Measurements from ENCODE around the gene NR2F1-AS1. TPM values are rescaled to one million over a fixed set of nuclear protein-coding genes. Genes with fewer than 3 reads are reported as not detected.
"Not testable (repeated sequence)": the region's sequence is repeated elsewhere in the genome, so short reads cannot be mapped to it uniquely, and the experiment has no call there.

NR2F1-AS1 gene
- total RNA-seq, 1 experiment from 2014 or later = 27.0 TPM

DNA sequence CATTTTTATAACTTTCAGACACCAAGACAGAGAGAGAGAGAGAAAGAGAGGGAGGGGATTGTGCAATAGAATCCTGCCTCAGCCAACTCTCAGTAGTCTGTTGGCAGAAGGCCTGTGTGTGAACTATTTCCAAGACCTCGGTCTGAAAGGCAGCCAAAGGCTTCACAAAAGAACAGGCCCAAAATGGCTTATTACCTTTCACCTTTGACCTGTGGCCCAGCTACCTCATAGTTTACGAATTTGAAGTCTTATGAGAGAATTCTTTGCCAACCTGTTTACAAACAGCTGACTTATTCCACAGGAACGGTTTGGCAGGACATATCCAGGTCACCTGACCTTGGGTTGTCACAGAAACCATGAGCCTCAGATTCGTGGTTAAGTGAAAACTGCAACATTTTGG lies 48.6 kb downstream of the NR2F1-AS1 start:
- ChIA-PET POLR2A (no interaction called here), CTCF (no interaction called here)
- peaks cover 3% of the 10 kb centered on the region; the same call in 1 of the 2 replicates for H3K4me1 ChIP-seq (ENCODE audit: control insufficient read depth, insufficient read depth, low read length)
- intact Hi-C loops (cut with micrococcal nuclease; ENCODE audit: unreplicated experiment) = no loop called here
- no peaks in the 10 kb centered on the region; the same call in 1 of the 2 replicates for H3K9me3 ChIP-seq (ENCODE audit: control insufficient read depth, insufficient read depth, low read depth, low read length)
- TF ChIP-seq TCF7L2 (IDR thresholded peaks at IDR 0.05; ENCODE audit: low read depth, low read length) = no peak
- TF ChIP-seq POLR2AphosphoS5 (IDR thresholded peaks at IDR 0.05; ENCODE audit: low read depth, low read length) = no peak
- TF ChIP-seq, protein P1, sequence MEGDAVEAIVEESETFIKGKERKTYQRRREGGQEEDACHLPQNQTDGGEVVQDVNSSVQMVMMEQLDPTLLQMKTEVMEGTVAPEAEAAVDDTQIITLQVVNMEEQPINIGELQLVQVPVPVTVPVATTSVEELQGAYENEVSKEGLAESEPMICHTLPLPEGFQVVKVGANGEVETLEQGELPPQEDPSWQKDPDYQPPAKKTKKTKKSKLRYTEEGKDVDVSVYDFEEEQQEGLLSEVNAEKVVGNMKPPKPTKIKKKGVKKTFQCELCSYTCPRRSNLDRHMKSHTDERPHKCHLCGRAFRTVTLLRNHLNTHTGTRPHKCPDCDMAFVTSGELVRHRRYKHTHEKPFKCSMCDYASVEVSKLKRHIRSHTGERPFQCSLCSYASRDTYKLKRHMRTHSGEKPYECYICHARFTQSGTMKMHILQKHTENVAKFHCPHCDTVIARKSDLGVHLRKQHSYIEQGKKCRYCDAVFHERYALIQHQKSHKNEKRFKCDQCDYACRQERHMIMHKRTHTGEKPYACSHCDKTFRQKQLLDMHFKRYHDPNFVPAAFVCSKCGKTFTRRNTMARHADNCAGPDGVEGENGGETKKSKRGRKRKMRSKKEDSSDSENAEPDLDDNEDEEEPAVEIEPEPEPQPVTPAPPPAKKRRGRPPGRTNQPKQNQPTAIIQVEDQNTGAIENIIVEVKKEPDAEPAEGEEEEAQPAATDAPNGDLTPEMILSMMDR (IDR thresholded peaks at IDR 0.05) = no peak
- TF ChIP-seq, protein P2, sequence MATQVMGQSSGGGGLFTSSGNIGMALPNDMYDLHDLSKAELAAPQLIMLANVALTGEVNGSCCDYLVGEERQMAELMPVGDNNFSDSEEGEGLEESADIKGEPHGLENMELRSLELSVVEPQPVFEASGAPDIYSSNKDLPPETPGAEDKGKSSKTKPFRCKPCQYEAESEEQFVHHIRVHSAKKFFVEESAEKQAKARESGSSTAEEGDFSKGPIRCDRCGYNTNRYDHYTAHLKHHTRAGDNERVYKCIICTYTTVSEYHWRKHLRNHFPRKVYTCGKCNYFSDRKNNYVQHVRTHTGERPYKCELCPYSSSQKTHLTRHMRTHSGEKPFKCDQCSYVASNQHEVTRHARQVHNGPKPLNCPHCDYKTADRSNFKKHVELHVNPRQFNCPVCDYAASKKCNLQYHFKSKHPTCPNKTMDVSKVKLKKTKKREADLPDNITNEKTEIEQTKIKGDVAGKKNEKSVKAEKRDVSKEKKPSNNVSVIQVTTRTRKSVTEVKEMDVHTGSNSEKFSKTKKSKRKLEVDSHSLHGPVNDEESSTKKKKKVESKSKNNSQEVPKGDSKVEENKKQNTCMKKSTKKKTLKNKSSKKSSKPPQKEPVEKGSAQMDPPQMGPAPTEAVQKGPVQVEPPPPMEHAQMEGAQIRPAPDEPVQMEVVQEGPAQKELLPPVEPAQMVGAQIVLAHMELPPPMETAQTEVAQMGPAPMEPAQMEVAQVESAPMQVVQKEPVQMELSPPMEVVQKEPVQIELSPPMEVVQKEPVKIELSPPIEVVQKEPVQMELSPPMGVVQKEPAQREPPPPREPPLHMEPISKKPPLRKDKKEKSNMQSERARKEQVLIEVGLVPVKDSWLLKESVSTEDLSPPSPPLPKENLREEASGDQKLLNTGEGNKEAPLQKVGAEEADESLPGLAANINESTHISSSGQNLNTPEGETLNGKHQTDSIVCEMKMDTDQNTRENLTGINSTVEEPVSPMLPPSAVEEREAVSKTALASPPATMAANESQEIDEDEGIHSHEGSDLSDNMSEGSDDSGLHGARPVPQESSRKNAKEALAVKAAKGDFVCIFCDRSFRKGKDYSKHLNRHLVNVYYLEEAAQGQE (IDR thresholded peaks at IDR 0.05; ENCODE audit: insufficient read depth in 1 of 2, low read depth in 2 of 2, low read length in 1 of 2) = no peak
- H3K27me3 ChIP-seq (ENCODE audit: control insufficient read depth, insufficient read depth, low read length) = no peaks in the 10 kb centered on the region
- ATAC-seq (peak; percentile 30; the same call in 1 of the 2 replicates), DNase-seq (ENCODE audit: low read depth, low spot score) (peak; percentile 7)
- in situ Hi-C loops (cut with HindIII; ENCODE audit: low pct_unique_long_range_greater_than_20kb, low sequenced_read_pairs) = no loop called here
- no TSS peak for BruUV-seq (replicated peaks)
- H3K4me3 ChIP-seq (ENCODE audit: low read depth in 2 of 2, low read length in 2 of 2) = no peak overlapping the region
- H3K36me3 ChIP-seq (ENCODE audit: control insufficient read depth, insufficient read depth, low read length) = no peaks in the 10 kb centered on the region
- no peak overlapping the region for H3K27ac ChIP-seq (ENCODE audit: low read length)

DNA sequence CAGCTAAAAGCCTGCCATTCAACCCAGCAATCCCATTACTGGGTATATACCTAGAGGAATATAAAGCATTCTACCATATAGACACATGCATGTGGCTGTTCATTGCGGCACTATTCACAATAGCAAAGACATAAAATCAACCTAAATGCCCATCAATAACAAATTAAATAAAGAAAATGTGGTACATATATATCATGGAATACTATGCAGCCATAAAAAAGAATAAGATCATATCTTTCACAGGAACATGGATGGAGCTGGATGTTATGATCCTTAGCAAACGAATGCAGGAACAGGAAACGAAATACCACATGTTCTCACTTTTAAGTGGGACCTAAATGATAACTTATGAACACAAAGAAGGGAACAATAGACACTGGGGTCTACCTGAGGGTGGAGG lies 59.2 kb downstream of the NR2F1-AS1 start:
- H3K27ac ChIP-seq (ENCODE audit: low read length); CTCF ChIA-PET; BruUV-seq (replicated peaks); H3K4me1 ChIP-seq (ENCODE audit: control insufficient read depth, insufficient read depth, low read length); H3K36me3 ChIP-seq (ENCODE audit: control insufficient read depth, insufficient read depth, low read length); H3K4me3 ChIP-seq (ENCODE audit: low read depth in 2 of 2, low read length in 2 of 2); H3K27me3 ChIP-seq (ENCODE audit: control insufficient read depth, insufficient read depth, low read length); ATAC-seq; H3K9me3 ChIP-seq (ENCODE audit: control insufficient read depth, insufficient read depth, low read depth, low read length); intact Hi-C loops (cut with micrococcal nuclease; ENCODE audit: unreplicated experiment); DNase-seq (ENCODE audit: low read depth, low spot score); in situ Hi-C loops (cut with HindIII; ENCODE audit: low pct_unique_long_range_greater_than_20kb, low sequenced_read_pairs); POLR2A ChIA-PET: not testable (repeated sequence)

DNA sequence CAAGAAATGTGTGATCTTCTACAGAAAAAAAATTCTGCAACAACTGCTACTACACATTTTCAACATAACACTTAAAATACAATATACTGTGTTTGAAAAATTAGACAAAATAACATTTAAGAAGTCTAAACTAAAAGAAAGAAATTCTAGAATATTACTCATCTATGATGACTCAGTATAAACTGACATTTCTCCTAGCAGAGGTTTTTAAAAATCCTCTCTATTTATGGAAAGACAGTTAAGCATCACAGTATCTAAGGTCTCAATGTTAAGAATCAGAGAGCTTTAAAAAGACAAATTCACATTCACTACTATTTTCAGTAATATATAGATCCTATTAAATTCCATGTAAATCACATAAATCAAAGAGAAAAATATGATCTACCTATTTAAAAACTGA lies 61.3 kb downstream of the NR2F1-AS1 start:
- Histone ChIP-seq H3K4me3 (ENCODE audit: low read depth in 2 of 2, low read length in 2 of 2) (no peak overlapping the region), H3K27ac (ENCODE audit: low read length) (no peak overlapping the region), H3K4me1 (ENCODE audit: control insufficient read depth, insufficient read depth, low read length) (no peaks in the 10 kb centered on the region; the same call in 1 of the 2 replicates), H3K9me3 (ENCODE audit: control insufficient read depth, insufficient read depth, low read depth, low read length) (peaks cover 5% of the 10 kb centered on the region; the same call in 1 of the 2 replicates), H3K36me3 (ENCODE audit: control insufficient read depth, insufficient read depth, low read length) (peaks cover 2% of the 10 kb centered on the region; the same call in 1 of the 2 replicates), H3K27me3 (ENCODE audit: control insufficient read depth, insufficient read depth, low read length) (no peaks in the 10 kb centered on the region)
- BruUV-seq (replicated peaks) = no TSS peak
- CTCF ChIA-PET = no interaction called here
- intact Hi-C loops (cut with micrococcal nuclease; ENCODE audit: unreplicated experiment) = no loop called here
- ATAC-seq = no peak
- in situ Hi-C loops (cut with HindIII; ENCODE audit: low pct_unique_long_range_greater_than_20kb, low sequenced_read_pairs) = no loop called here
- POLR2A ChIA-PET = no interaction called here
- TF ChIP-seq, protein P2 (IDR thresholded peaks at IDR 0.05; ENCODE audit: insufficient read depth in 1 of 2, low read depth in 2 of 2, low read length in 1 of 2) = no peak
- TF ChIP-seq SIN3A (IDR thresholded peaks at IDR 0.05; ENCODE audit: borderline replicate concordance, insufficient read depth, low read depth, low read length) (no peak), POLR2AphosphoS5 (IDR thresholded peaks at IDR 0.05; ENCODE audit: low read depth, low read length) (no peak), TCF7L2 (IDR thresholded peaks at IDR 0.05; ENCODE audit: low read depth, low read length) (no peak)
- TF ChIP-seq, protein P1 (IDR thresholded peaks at IDR 0.05) = no peak
- DNase-seq (ENCODE audit: low read depth, low spot score) = no peak

Data from Panc1 (cell line).